Fibroblast of mammary gland (primary cell): Measurements from ENCODE around the gene KIF6.
A peak's percentile ranks its signal among the peaks of the same experiment; 100 is the strongest.
"Not testable (repeated sequence)": the region's sequence is repeated elsewhere in the genome, so short reads cannot be mapped to it uniquely, and the experiment has no call there.

Experiments
- DNase-seq: peaks from one replicate; pipeline ENCODE4 v3.0.0-alpha.2; 2010; ENCODE audit warnings: low read depth
- H3K4me3 ChIP-seq: 2 replicates; pipeline ENCODE4 v1.5.1; 2011; ENCODE audit warnings: low read depth, mild to moderate bottlenecking, low read length, moderate library complexity; ENCODE audit not compliant: control insufficient read depth
- TF ChIP-seq, protein P1 (sequence below): conservative IDR thresholded peaks from 2 replicates; pipeline ENCODE4 v1.5.1; 2011; ENCODE audit warnings: low read depth, low read length, inconsistent platforms; ENCODE audit not compliant: control insufficient read depth, insufficient read depth

Gene KIF6

DNA sequence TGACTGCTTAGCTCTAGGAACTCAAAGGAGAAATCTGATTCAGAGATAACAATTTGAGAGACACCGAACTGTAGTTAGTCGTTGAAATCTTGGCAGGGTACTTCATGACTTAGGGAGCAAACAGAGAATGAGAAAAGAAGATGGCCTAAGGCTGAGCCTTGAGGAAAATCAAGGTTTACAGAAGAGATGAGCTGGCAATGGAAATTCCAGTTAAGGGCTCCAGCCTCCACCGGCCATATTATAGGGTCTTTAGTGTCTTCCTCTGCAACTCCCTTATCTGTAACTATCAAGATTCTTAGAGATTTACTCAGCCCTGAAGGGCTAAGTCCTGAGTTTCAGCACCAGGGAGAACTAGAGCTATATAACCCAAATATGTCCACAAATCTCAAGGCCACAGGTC is 437.6 kb downstream of the KIF6 start:
- TF ChIP-seq, protein P1, sequence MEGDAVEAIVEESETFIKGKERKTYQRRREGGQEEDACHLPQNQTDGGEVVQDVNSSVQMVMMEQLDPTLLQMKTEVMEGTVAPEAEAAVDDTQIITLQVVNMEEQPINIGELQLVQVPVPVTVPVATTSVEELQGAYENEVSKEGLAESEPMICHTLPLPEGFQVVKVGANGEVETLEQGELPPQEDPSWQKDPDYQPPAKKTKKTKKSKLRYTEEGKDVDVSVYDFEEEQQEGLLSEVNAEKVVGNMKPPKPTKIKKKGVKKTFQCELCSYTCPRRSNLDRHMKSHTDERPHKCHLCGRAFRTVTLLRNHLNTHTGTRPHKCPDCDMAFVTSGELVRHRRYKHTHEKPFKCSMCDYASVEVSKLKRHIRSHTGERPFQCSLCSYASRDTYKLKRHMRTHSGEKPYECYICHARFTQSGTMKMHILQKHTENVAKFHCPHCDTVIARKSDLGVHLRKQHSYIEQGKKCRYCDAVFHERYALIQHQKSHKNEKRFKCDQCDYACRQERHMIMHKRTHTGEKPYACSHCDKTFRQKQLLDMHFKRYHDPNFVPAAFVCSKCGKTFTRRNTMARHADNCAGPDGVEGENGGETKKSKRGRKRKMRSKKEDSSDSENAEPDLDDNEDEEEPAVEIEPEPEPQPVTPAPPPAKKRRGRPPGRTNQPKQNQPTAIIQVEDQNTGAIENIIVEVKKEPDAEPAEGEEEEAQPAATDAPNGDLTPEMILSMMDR = no peak
- H3K4me3 ChIP-seq = no peak overlapping the region
- DNase-seq = no peak

DNA sequence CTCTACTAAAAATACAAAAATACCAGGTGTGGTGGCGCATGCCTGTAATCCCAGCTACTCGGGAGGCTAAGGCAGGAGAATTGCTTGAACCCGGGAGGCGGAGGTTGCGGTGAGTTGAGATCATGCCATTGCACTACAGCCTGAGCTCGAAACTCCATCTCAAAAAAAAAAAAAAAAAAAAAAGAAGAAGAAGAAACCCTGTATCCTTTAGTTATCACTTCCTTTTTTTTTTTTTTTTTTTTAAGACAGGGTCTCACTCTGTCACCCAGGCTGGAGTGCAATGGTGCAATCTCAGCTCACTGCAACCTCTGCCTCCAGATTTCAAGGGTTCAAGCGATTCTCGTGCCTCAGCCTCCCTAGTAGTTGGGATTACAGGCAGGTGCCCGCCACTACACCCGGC is 438.6 kb downstream of the KIF6 start:
- not testable (repeated sequence) for DNase-seq

DNA sequence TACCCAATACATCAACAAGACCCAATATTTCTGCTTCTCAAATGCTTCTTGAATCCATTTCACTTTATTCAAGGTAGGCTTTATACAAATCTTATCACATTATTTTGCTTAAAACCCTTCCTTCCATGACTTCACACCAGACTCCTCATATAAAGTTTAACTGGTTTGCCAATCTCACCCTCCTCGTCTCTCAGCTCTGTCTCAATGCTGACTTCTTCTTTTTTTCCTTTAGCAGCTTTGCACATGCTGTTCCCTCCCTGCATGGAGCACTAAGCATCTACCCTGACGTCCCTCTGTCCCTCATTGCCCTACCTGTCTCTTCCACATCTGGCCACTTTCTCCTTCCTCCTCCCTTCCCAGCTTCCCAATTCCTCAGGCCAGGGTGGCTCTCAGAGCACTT is 442.4 kb downstream of the KIF6 start:
- TF ChIP-seq, protein P1 = no peak
- DNase-seq = no peak
- H3K4me3 ChIP-seq = no peak overlapping the region

More for the DNA sequence above, 438.6 kb downstream of the KIF6 start:
- H3K4me3 ChIP-seq = not testable (repeated sequence)

DNA sequence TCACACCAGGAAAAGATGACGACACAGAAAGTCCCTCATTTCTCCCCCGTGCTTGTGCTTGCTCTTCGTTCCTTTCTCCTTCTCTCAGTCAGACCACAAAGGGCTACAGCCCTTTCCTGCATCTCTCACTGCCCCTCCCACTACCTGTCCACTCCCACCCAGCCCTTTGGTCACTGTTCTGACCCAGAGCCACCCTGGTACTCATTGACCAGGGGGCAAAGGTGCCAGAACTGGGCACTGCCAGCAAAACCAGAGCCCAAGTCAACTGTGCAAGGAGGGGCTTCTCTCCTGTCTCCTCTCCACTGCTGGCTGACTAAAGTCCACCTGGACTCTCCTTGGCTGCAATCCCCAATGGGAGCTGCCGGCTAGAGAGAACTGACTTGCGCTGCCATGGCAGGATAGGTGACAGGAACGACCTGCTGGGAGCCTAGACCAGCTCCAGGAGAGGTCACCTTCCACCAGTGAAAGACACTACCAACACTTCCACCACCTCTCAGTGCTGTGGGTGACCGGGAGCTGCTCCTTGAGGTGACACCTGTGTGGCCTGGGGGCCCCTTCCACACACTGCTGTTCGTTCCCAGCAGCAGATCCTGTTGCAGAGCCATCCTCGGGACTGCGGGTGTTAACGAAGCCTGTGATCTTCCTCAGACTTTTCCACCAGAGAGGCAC is 443.8 kb downstream of the KIF6 start:
- TF ChIP-seq, protein P1 = no peak
- no peak for DNase-seq

GRCh38 chr6:39280247-39280731 is 444.9 kb downstream of the KIF6 start:
- peak; percentile 16 for DNase-seq
- TF ChIP-seq, protein P1 = no peak

More for the DNA sequence above, 443.8 kb downstream of the KIF6 start:
- H3K4me3 ChIP-seq = no peak overlapping the region

More at GRCh38 chr6:39280247-39280731, 444.9 kb downstream of the KIF6 start:
- H3K4me3 ChIP-seq = no peak overlapping the region
